Trophoblast cell (in vitro differentiated cells and primary cell): ENCODE measurements around the gene BAG5.

Experiments
- DNase-seq, 2 donors: peaks; one replicate each; pipeline ENCODE4 v3.0.0-alpha.2; 2016
- H2AFZ ChIP-seq: 2 replicates; pipeline ENCODE4 v1.6.1; 2013; ENCODE audit warnings: low read length, moderate library complexity, mild to moderate bottlenecking; ENCODE audit not compliant: insufficient read depth, poor library complexity
- H2AK5ac ChIP-seq: 2 replicates; pipeline ENCODE4 v1.6.1; 2013; ENCODE audit warnings: mild to moderate bottlenecking, low read length
- H2BK120ac ChIP-seq: 2 replicates; pipeline ENCODE4 v1.6.1; 2013; ENCODE audit warnings: low read length, mild to moderate bottlenecking, moderate library complexity; ENCODE audit not compliant: insufficient read depth, poor library complexity
- H2BK12ac ChIP-seq: 2 replicates; pipeline ENCODE4 v1.6.1; 2013; ENCODE audit warnings: mild to moderate bottlenecking, low read length, moderate library complexity
- H2BK5ac ChIP-seq: 2 replicates; pipeline ENCODE4 v1.6.1; 2013; ENCODE audit warnings: low read length, low read depth, moderate library complexity, mild to moderate bottlenecking; ENCODE audit not compliant: poor library complexity
- H3K14ac ChIP-seq: 2 replicates; pipeline ENCODE4 v1.6.1; 2013; ENCODE audit warnings: mild to moderate bottlenecking, low read length
- H3K18ac ChIP-seq: 2 replicates; pipeline ENCODE4 v1.6.1; 2013; ENCODE audit warnings: mild to moderate bottlenecking, low read length
- H3K23ac ChIP-seq: 2 replicates; pipeline ENCODE4 v1.6.1; 2013; ENCODE audit warnings: low read length
- H3K27ac ChIP-seq: 2 replicates; pipeline ENCODE4 v1.5.1; 2013; ENCODE audit warnings: low read depth, mild to moderate bottlenecking, inconsistent platforms, low read length, moderate library complexity
- H3K27me3 ChIP-seq: 2 replicates; pipeline ENCODE4 v1.6.1; 2013; ENCODE audit warnings: inconsistent platforms, mild to moderate bottlenecking, low read length, moderate library complexity; ENCODE audit not compliant: insufficient read depth
- H3K36me3 ChIP-seq, 2 experiments: 1 replicate in 1 of 2; 2 replicates in 1 of 2; pipeline ENCODE4 v1.6.1; 2013; ENCODE audit warnings: low read length in 2 of 2, mild to moderate bottlenecking in 2 of 2, moderate library complexity in 1 of 2; ENCODE audit not compliant: insufficient read depth in 2 of 2, control insufficient read depth in 1 of 2
- H3K4ac ChIP-seq: 2 replicates; pipeline ENCODE4 v1.6.1; 2013; ENCODE audit warnings: low read depth, mild to moderate bottlenecking, low read length, moderate library complexity
- H3K4me1 ChIP-seq, 2 experiments: 1 replicate in 1 of 2; 2 replicates in 1 of 2; pipeline ENCODE4 v1.6.1; 2013; ENCODE audit warnings: low read length in 2 of 2, mild to moderate bottlenecking in 2 of 2, moderate library complexity in 1 of 2; ENCODE audit not compliant: insufficient read depth in 2 of 2, control insufficient read depth in 1 of 2
- H3K4me2 ChIP-seq: 2 replicates; pipeline ENCODE4 v1.6.1; 2013; ENCODE audit warnings: inconsistent platforms, mild to moderate bottlenecking, low read length, moderate library complexity
- H3K4me3 ChIP-seq: 2 replicates; pipeline ENCODE4 v1.5.1; 2013; ENCODE audit warnings: mild to moderate bottlenecking, low read depth, low read length, inconsistent platforms
- H3K79me1 ChIP-seq: one replicate; pipeline ENCODE4 v1.6.1; 2013; ENCODE audit warnings: low read length
- H3K79me2 ChIP-seq: 2 replicates; pipeline ENCODE4 v1.6.1; 2013; ENCODE audit warnings: low read length, mild to moderate bottlenecking; ENCODE audit not compliant: control insufficient read depth, insufficient read depth, poor library complexity
- H3K9ac ChIP-seq: 2 replicates; pipeline ENCODE4 v1.6.1; 2013; ENCODE audit warnings: mild to moderate bottlenecking, low read length
- H3K9me3 ChIP-seq: 2 replicates; pipeline ENCODE4 v1.6.1; 2013; ENCODE audit warnings: low read depth, mild to moderate bottlenecking, control low read depth, inconsistent platforms, low read length; ENCODE audit not compliant: insufficient read depth
- H4K12ac ChIP-seq: 2 replicates; pipeline ENCODE4 v1.6.1; 2013; ENCODE audit warnings: low read depth, mild to moderate bottlenecking, low read length, moderate library complexity
- H4K8ac ChIP-seq: 2 replicates; pipeline ENCODE4 v1.6.1; 2013; ENCODE audit warnings: low read depth, mild to moderate bottlenecking, low read length, moderate library complexity
- H4K91ac ChIP-seq: one replicate; pipeline ENCODE4 v1.6.1; 2013; ENCODE audit warnings: low read depth, mild to moderate bottlenecking, low read length, moderate library complexity
- WGBS: extraction: QIAGEN DNeasy Blood & Tissue Kit; methylation state at CpG from one replicate; pipeline ENCODE4 v1.1.7; 2013; ENCODE audit warnings: missing lambda C conversion rate; ENCODE audit not compliant: insufficient read length, insufficient coverage; ENCODE audit errors: extremely low coverage; 5-methylcytosine and 5-hydroxymethylcytosine counted together

BAG5 gene

GRCh38 chr14:103531421-103532215 lies 30.8 kb downstream of the BAG5 start:
- H3K27ac ChIP-seq, result no peak overlapping the region
- no peak overlapping the region for H2BK12ac ChIP-seq
- H3K79me2 ChIP-seq, result peaks cover 5% of the 10 kb centered on the region
- no peak overlapping the region for H3K9ac ChIP-seq
- no peak overlapping the region for H4K12ac ChIP-seq
- no peak overlapping the region for H2BK5ac ChIP-seq
- no peak overlapping the region for H3K18ac ChIP-seq
- DNase-seq, result no peak
- no peak overlapping the region for H3K4me3 ChIP-seq
- H2AFZ ChIP-seq, result no peak overlapping the region
- no peak overlapping the region for H3K4me2 ChIP-seq
- no peak overlapping the region for H2AK5ac ChIP-seq
- no peak overlapping the region for H3K4ac ChIP-seq
- H3K14ac ChIP-seq, result no peak overlapping the region
- no peak overlapping the region for H2BK120ac ChIP-seq
- no peaks in the 10 kb centered on the region for H3K27me3 ChIP-seq
- no CpG with 5 or more reads among the region's 15 CpGs for WGBS
- H3K9me3 ChIP-seq, result no peaks in the 10 kb centered on the region
- peaks cover 12 to 14% of the 10 kb centered on the region in 2 experiments for H3K4me1 ChIP-seq
- H4K91ac ChIP-seq, result no peak overlapping the region
- no peak overlapping the region for H3K23ac ChIP-seq
- peaks cover 4% of the 10 kb centered on the region for H3K79me1 ChIP-seq
- no peak overlapping the region for H4K8ac ChIP-seq
- peaks cover 10 to 17% of the 10 kb centered on the region in 2 experiments for H3K36me3 ChIP-seq

DNA sequence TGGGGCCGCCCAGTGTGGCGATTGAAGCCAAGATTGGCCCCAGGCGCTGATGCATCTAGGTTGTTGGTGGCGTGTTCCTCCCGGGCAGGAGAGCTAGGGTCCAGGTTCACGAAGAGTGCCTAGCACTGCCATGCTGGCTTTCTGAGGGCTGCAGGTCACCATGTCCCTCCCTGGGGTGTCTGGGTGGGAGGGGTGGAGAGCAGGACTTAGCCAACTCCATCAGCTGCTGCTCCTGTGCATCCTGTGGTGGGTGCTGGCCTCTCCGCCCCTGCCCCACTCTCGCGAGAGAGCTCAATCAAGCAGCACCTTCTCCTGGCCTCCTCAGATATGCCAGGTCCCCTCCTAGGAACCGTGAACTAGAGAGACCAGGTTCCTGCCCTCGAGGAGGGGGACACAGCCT lies 31.6 kb downstream of the BAG5 start:
- H3K14ac ChIP-seq, result no peak overlapping the region

DNA sequence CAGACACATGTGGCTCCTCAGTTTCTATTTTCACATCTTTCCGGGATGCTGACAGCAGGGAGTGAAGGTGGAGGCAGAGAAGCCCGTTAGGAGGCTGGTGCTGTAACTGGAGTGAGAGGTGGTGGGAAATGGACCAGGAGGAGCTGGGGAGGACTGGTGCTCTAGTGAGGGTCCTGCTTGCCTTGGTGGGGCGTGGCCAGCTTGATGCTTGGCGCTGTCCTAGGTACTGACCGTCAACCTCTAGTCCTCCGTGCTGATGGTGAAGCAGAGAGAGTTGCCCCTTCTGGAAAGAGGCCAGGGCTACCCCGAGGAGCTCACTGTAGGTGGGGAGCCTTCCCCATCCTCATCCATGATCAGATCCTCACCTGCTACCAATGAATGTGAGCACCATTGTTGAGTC lies 32.1 kb downstream of the BAG5 start:
- Histone ChIP-seq H3K14ac (no peak overlapping the region), H3K4me3 (no peak overlapping the region), H3K79me2 (peaks cover 5% of the 10 kb centered on the region), H4K8ac (no peak overlapping the region), H2AK5ac (no peak overlapping the region), H3K79me1 (peaks cover 4% of the 10 kb centered on the region), H2AFZ (no peak overlapping the region), H3K4me1 (peaks cover 12 to 14% of the 10 kb centered on the region in 2 experiments), H4K12ac (no peak overlapping the region), H3K9ac (no peak overlapping the region), H4K91ac (no peak overlapping the region), H2BK12ac (no peak overlapping the region), H2BK120ac (no peak overlapping the region), H3K9me3 (no peaks in the 10 kb centered on the region), H3K4me2 (no peak overlapping the region), H3K27ac (no peak overlapping the region), H3K18ac (peak overlapping the region; percentile 2), H3K23ac (no peak overlapping the region), H3K36me3 (peaks cover 8 to 16% of the 10 kb centered on the region in 2 experiments), H3K4ac (no peak overlapping the region), H3K27me3 (no peaks in the 10 kb centered on the region), H2BK5ac (no peak overlapping the region)
- WGBS, result no CpG with 5 or more reads among the region's 7 CpGs
- no peak for DNase-seq

More for the DNA sequence above, 31.6 kb downstream of the BAG5 start:
- Histone ChIP-seq H2BK5ac (no peak overlapping the region), H3K36me3 (peaks cover 10 to 17% of the 10 kb centered on the region in 2 experiments), H3K4me3 (no peak overlapping the region), H3K79me2 (peaks cover 5% of the 10 kb centered on the region), H4K8ac (no peak overlapping the region), H3K18ac (peak overlapping the region; percentile 2), H2AFZ (no peak overlapping the region), H4K91ac (no peak overlapping the region), H2BK120ac (no peak overlapping the region), H3K23ac (no peak overlapping the region), H3K9me3 (no peaks in the 10 kb centered on the region), H3K9ac (no peak overlapping the region), H2AK5ac (no peak overlapping the region), H3K4me1 (peaks cover 12 to 14% of the 10 kb centered on the region in 2 experiments), H3K79me1 (peaks cover 4% of the 10 kb centered on the region), H3K4ac (no peak overlapping the region), H3K27me3 (no peaks in the 10 kb centered on the region), H3K27ac (no peak overlapping the region), H4K12ac (no peak overlapping the region), H3K4me2 (no peak overlapping the region), H2BK12ac (no peak overlapping the region)
- no CpG with 5 or more reads among the region's 11 CpGs for WGBS
- DNase-seq, result no peak

DNA sequence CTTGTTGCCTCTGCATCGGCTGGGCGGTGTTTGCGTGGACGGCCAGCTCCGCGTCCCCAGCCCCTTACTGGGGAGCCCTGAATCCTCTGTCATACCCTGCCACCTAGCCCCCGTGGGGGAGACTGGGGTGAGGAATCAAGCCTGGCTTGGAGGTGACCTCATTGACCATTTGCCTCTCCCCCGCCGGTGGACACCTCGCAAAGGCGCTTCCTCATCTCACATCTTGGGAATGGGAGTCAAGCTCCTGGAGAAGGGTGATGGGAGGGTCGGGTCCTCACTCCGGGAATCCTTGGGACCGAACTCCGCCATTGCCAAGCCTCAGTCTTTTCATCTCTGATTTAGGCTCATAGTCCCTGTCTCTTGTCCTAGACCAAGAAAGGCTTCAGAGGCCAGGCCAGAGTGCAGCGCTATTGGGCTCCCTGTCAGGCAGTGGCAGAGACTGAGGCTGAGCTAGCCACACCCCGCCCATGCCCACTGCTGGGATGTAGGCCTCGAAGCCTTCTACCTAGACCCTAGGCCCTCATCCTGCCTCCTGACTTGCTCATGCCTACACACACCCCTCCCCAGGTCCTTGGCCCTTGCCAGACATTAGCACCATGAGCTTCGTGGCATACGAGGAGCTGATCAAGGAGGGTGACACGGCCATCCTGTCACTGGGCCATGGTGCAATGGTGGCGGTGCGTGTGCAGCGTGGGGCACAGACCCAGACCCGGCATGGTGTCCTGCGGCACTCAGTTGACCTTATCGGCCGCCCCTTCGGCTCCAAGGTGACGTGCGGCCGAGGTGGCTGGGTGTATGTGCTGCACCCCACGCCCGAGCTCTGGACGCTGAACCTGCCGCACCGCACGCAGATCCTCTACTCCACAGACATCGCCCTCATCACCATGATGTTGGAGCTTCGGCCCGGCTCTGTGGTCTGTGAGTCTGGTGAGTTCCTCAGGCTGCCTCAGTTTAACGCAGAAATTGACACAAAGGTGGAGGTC lies 32.8 kb downstream of the BAG5 start:
- Histone ChIP-seq H2AK5ac (no peak overlapping the region), H4K12ac (peak overlapping the region; percentile 79), H2BK120ac (no peak overlapping the region), H3K14ac (no peak overlapping the region), H3K18ac (no peak overlapping the region), H3K4ac (no peak overlapping the region), H3K9ac (peak overlapping the region; percentile 65), H2BK5ac (no peak overlapping the region), H3K79me2 (peaks cover 5% of the 10 kb centered on the region), H4K91ac (peak overlapping the region; percentile 59), H3K27me3 (no peaks in the 10 kb centered on the region), H2AFZ (peak overlapping the region; percentile 89), H3K4me2 (peak overlapping the region; percentile 69), H3K79me1 (peaks cover 4% of the 10 kb centered on the region), H2BK12ac (no peak overlapping the region), H3K4me3 (peak overlapping the region; percentile 90), H3K23ac (no peak overlapping the region), H3K36me3 (peaks cover 6 to 15% of the 10 kb centered on the region in 2 experiments), H3K27ac (no peak overlapping the region), H4K8ac (peak overlapping the region; percentile 97), H3K4me1 (peaks cover 12 to 14% of the 10 kb centered on the region in 2 experiments), H3K9me3 (no peaks in the 10 kb centered on the region)
- DNase-seq, result no peak
- no CpG with 5 or more reads among the region's 42 CpGs for WGBS
